Measurements from ENCODE around the gene LDHD.

LDHD gene

GRCh38 chr16:75151798-75152197 lies 35.2 kb upstream of the LDHD start:
- DNase-seq (ENCODE audit: low read depth in 1 of 2, low spot score in 1 of 2): no peak
- Histone ChIP-seq H3K4me3 (replicated peaks; ENCODE audit: insufficient read depth, low read length) (no peak overlapping the region), H3K27me3 (ENCODE audit: insufficient read depth, poor library complexity, severe bottlenecking) (no peaks in the 10 kb centered on the region), H3K27ac (replicated peaks) (no peak overlapping the region)
- TF ChIP-seq CTCF (IDR thresholded peaks at IDR 0.05; ENCODE audit: insufficient read depth, low read length): no peak
- TF ChIP-seq GABPA (IDR thresholded peaks at IDR 0.05; ENCODE audit: low read depth): no peak
- TF ChIP-seq, protein P1, sequence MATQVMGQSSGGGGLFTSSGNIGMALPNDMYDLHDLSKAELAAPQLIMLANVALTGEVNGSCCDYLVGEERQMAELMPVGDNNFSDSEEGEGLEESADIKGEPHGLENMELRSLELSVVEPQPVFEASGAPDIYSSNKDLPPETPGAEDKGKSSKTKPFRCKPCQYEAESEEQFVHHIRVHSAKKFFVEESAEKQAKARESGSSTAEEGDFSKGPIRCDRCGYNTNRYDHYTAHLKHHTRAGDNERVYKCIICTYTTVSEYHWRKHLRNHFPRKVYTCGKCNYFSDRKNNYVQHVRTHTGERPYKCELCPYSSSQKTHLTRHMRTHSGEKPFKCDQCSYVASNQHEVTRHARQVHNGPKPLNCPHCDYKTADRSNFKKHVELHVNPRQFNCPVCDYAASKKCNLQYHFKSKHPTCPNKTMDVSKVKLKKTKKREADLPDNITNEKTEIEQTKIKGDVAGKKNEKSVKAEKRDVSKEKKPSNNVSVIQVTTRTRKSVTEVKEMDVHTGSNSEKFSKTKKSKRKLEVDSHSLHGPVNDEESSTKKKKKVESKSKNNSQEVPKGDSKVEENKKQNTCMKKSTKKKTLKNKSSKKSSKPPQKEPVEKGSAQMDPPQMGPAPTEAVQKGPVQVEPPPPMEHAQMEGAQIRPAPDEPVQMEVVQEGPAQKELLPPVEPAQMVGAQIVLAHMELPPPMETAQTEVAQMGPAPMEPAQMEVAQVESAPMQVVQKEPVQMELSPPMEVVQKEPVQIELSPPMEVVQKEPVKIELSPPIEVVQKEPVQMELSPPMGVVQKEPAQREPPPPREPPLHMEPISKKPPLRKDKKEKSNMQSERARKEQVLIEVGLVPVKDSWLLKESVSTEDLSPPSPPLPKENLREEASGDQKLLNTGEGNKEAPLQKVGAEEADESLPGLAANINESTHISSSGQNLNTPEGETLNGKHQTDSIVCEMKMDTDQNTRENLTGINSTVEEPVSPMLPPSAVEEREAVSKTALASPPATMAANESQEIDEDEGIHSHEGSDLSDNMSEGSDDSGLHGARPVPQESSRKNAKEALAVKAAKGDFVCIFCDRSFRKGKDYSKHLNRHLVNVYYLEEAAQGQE (IDR thresholded peaks at IDR 0.05; ENCODE audit: insufficient replicate concordance, low read depth): no peak
- no peak for TF ChIP-seq POLR2AphosphoS5 (IDR thresholded peaks at IDR 0.05; ENCODE audit: low read depth)
- no peak for TF ChIP-seq SPI1 (IDR thresholded peaks at IDR 0.05; ENCODE audit: borderline replicate concordance, low read depth)

GRCh38 chr16:75148311-75149195 lies 32.0 kb upstream of the LDHD start, which contains the start of gene ZFP1:
Gene ZFP1 (plus strand): TSS chr16:75148524. CDS start chr16:75152952, 4,428 bp downstream.
- no peaks in the 10 kb centered on the region for H3K27me3 ChIP-seq (ENCODE audit: insufficient read depth, poor library complexity, severe bottlenecking)
- H3K27ac ChIP-seq (replicated peaks): peak within 1 kb of the TSS; percentile 83
- no peak for TF ChIP-seq CTCF (IDR thresholded peaks at IDR 0.05; ENCODE audit: insufficient read depth, low read length)
- DNase-seq (ENCODE audit: low read depth in 1 of 2, low spot score in 1 of 2): peak; percentile 73 to 95
- peak within 1 kb of the TSS; percentile 98 for H3K4me3 ChIP-seq (replicated peaks; ENCODE audit: insufficient read depth, low read length)

- peak overlapping the region; percentile 98; the same call in 1 of the 2 replicates for H3K4me3 ChIP-seq (replicated peaks; ENCODE audit: insufficient read depth, low read length)
- TF ChIP-seq, protein P1 (IDR thresholded peaks at IDR 0.05; ENCODE audit: insufficient replicate concordance, low read depth): no peak
- no peak for TF ChIP-seq CTCF (IDR thresholded peaks at IDR 0.05; ENCODE audit: insufficient read depth, low read length)
- TF ChIP-seq GABPA (IDR thresholded peaks at IDR 0.05; ENCODE audit: low read depth): no peak
- no peak for TF ChIP-seq POLR2AphosphoS5 (IDR thresholded peaks at IDR 0.05; ENCODE audit: low read depth)
- TF ChIP-seq SPI1 (IDR thresholded peaks at IDR 0.05; ENCODE audit: borderline replicate concordance, low read depth): no peak
- H3K27ac ChIP-seq (replicated peaks): peak overlapping the region; percentile 83; the same call in 1 of the 2 replicates
- no peak for DNase-seq (ENCODE audit: low read depth in 1 of 2, low spot score in 1 of 2)
- H3K27me3 ChIP-seq (ENCODE audit: insufficient read depth, poor library complexity, severe bottlenecking): no peaks in the 10 kb centered on the region
Observed at GRCh38 chr16:75147968-75148310, 31.4 kb upstream of the LDHD start.

Data from HL-60 (cell line).